ENCODE measurements around the gene DPPA3.
"Not testable (repeated sequence)": the region's sequence is repeated elsewhere in the genome, so short reads cannot be mapped to it uniquely, and the experiment has no call there.

Gene DPPA3

GRCh38 chr12:7723926-7724325, 12.7 kb downstream of the DPPA3 start:
- H3K4me3 ChIP-seq (ENCODE audit: low read depth, low read length): no peak overlapping the region
- DNase-seq (ENCODE audit: low read depth): no peak

GRCh38 chr12:7729746-7730145, 18.5 kb downstream of the DPPA3 start:
- no peak for DNase-seq (ENCODE audit: low read depth)

DNA sequence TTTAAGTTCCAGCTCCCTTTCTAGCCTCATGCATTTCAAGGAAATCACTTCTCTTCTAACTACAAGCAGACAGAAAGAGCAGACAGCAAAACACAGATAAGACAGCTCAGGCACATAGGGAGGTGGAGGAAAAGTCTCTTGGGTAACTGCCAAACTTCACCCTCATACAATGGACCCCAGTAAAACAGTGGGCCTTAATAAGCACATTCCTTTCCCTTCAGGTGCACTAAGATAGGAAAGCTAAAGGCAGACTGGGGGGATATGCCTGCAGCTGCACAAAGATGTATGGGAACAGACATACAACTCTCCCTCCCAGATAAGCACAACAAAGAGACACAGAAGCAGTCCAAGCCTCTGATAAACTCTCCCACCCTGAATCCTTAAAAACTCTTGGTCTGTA, 19.8 kb downstream of the DPPA3 start:
- not testable (repeated sequence) for H3K4me3 ChIP-seq (ENCODE audit: low read depth, low read length); DNase-seq (ENCODE audit: low read depth)

More at GRCh38 chr12:7729746-7730145, 18.5 kb downstream of the DPPA3 start:
- no peak overlapping the region for H3K4me3 ChIP-seq (ENCODE audit: low read depth, low read length)

- DNase-seq (ENCODE audit: low read depth): no peak
- H3K4me3 ChIP-seq (ENCODE audit: low read depth, low read length): no peak overlapping the region
Measured at GRCh38 chr12:7731486-7731885, 20.3 kb downstream of the DPPA3 start.

DNA sequence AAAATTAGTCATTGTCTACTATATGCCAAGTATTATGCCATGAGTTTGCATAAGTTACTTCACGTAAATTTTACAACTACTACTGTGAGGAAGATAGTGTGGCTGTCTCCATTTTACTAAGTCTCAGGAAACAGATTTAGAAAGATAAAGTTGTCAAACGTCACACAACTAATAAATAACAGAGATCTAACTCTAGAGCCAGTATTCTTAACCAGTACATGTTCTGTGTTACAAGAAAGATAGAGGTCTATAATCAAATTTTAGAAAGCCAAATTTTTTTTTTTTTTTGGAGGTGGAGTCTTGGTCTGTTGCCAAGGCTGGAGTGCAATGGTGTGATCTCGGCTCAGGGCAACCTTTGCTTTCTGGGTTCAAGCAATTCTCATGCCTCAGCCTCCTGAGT, 21.8 kb downstream of the DPPA3 start:
- DNase-seq (ENCODE audit: low read depth): no peak
- H3K4me3 ChIP-seq (ENCODE audit: low read depth, low read length): no peak overlapping the region

GRCh38 chr12:7747246-7747645, 36.0 kb downstream of the DPPA3 start, which contains the start of gene CLEC4C:
Gene CLEC4C, minus strand, starts transcription at chr12:7747375. Its CDS starts 27 bp downstream, at chr12:7747348.
- H3K4me3 ChIP-seq (ENCODE audit: low read depth, low read length): no peak within 1 kb of the TSS
- no peak for DNase-seq (ENCODE audit: low read depth)

DNA sequence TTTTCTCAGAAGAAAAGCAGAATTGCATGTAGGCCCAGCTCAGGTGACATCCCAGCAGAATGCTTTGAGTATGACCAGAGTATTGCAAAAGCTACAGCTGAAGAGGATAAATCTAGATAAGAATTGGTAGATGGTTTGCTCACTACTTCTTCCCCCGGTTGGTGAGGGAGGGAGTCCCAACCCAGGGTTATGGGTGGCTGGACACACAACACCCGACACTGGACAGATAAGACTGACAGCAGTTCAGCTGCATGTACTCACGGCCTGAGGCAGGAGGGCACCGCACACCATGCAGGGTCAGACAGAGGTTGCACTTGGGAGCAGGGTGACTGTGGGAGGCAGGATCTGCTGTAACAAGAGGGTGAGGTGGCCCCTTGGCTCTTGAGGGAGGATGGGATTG, 37.6 kb downstream of the DPPA3 start:
- H3K4me3 ChIP-seq (ENCODE audit: low read depth, low read length): no peak overlapping the region
- no peak for DNase-seq (ENCODE audit: low read depth)

GRCh38 chr12:7749442-7749841, 38.2 kb downstream of the DPPA3 start:
- H3K4me3 ChIP-seq (ENCODE audit: low read depth, low read length): no peak overlapping the region
- DNase-seq (ENCODE audit: low read depth): no peak

- no peak for DNase-seq (ENCODE audit: low read depth)
- no peak overlapping the region for H3K4me3 ChIP-seq (ENCODE audit: low read depth, low read length)
Measured at GRCh38 chr12:7750350-7750749, 39.1 kb downstream of the DPPA3 start.

GRCh38 chr12:7751394-7751793, 40.2 kb downstream of the DPPA3 start:
- H3K4me3 ChIP-seq (ENCODE audit: low read depth, low read length): no peak overlapping the region
- no peak for DNase-seq (ENCODE audit: low read depth)

DNA sequence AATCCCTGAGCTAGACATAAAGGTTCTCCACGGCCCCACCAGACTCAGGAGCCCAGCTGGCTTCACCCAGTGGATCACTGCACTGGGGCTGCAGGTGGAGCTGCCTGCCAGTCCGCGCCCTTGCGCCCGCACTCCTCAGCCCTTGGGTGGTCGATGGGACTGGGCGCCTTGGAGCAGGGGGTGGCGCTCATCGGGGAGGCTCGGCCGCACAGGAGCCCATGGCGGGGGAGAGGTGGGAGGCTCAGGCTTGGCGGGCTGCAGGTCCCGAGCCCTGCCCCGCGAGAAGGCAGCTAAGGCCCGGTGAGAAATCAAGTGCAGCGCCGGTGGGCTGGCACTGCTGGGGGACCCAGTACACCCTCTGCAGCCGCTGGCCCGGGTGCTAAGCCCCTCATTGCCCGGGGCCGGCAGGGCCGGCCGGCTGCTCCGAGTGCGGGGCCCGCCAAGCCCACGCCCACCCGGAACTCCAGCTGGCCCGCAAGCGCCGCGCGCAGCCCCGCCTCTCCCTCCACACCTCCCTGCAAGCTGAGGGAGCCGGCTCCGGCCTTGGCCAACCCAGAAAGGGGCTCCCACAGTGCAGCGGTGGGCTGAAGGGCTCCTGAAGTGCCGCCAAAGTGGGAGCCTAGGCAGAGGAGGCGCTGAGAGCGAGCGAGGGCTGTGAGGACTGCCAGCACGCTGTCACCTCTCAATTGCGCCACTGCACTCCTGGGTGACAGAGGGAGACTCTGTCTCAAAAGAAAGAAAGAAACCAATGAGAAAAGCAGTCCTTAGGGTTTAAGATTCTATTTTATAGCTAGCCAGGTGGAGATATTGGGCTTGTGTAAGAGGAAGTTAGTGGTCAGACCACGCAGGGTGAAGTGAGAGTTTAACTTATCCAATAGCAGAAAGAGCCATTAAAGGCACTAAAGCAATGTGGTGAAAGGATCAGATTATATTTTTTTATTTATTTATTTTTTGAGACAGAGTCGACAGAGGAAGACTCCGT, 41.0 kb downstream of the DPPA3 start:
- not testable (repeated sequence) for DNase-seq (ENCODE audit: low read depth); H3K4me3 ChIP-seq (ENCODE audit: low read depth, low read length)

DNA sequence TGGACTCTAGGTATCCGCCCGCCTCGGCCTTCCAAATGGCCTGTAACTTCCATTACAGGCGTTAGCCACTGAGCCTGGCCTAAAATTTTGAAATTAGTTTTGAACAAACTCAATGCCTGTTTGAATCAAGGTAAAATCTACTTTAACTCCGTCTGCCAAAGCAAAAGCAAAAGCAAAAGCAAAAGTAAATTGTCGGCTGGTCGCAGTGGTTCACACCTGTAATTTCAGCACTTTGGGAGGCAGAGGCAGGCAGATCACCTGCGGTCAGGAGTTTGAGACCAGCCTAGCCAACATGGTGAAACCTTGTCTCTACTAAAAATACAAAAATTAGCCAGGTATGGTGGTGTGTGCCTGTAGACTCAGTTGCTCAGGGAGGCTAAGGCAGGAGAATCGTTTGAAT, 44.4 kb downstream of the DPPA3 start:
- not testable (repeated sequence) for DNase-seq (ENCODE audit: low read depth); H3K4me3 ChIP-seq (ENCODE audit: low read depth, low read length)

DNA sequence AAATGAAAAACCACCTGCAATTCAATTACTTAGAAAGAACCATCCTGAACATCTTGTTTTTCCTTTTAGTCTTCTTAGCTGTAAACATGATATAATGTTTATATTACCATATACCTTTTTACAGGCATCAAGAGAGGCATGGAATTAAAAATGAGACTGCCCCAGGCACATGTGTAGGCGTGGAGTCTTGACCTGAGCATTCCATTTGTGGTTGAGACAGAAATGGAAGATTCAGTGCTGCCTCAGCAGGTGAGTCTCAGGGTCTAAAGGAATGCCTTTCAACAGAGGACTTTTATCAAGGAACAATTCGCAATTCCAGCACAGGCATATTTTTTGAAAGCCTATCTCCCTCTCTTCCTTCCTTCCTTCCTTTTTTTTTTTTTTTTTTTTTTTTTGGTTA, 45.8 kb downstream of the DPPA3 start:
- DNase-seq (ENCODE audit: low read depth): no peak
- H3K4me3 ChIP-seq (ENCODE audit: low read depth, low read length): no peak overlapping the region

DNA sequence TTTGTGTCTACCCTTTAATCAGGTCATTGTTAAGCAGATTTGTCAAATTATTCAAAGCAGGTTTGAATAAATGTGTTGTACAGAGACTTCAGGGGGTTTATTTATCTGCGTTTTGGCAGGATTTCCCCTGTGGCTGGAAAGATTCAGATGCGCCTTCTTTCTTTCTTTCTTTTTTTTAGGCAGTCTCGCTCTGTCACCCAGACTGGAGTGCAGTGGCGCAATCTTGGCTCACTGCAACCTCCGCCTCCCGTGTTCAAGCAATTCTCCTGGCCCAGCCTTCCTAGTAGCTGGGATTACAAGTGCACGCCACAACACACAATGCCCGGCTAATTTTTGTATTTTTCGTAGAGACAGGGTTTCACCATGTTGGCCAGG, 47.5 kb downstream of the DPPA3 start:
- DNase-seq (ENCODE audit: low read depth): no peak
- H3K4me3 ChIP-seq (ENCODE audit: low read depth, low read length): no peak overlapping the region
